K562 (cell line): Measurements from ENCODE around the gene TOMM6. TPM values are rescaled to one million over a fixed set of nuclear protein-coding genes. Genes with fewer than 3 reads are reported as not detected.

Experiments used
- ARHGAP35 ChIP-seq: fragments of 450-650 bp; IDR thresholded peaks from 2 replicates; pipeline ENCODE4 v1.6.1; 2018; ENCODE audit not compliant: partially characterized antibody
- CCAR2 ChIP-seq: fragments of 200-400 bp; formaldehyde crosslinking; IDR thresholded peaks from 2 replicates; pipeline ENCODE4 v1.6.1; 2017; ENCODE audit warnings: mild to moderate bottlenecking, low read depth, low read length
- CREB1 ChIP-seq, 2 experiments: sonication (generic) in 1 of 2; formaldehyde crosslinking in 1 of 2; IDR thresholded peaks; 2 replicates each; pipeline versions ENCODE4 v1.6.1 to v1.8.0; 2012 to 2022; ENCODE audit warnings: inconsistent platforms in 1 of 2, mild to moderate bottlenecking in 1 of 2, missing genetic modification reagents in 1 of 2, moderate library complexity in 1 of 2
- E2F5 ChIP-seq: sonication (generic); formaldehyde crosslinking; IDR thresholded peaks from 2 replicates; pipeline ENCODE4 v1.8.0; 2022; ENCODE audit warnings: mild to moderate bottlenecking, missing genetic modification reagents
- NR2C1 ChIP-seq, 2 experiments: fragments of 450-650 bp; IDR thresholded peaks; 2 replicates each; pipeline ENCODE4 v1.6.1; 2017; ENCODE audit warnings: mild to moderate bottlenecking in 2 of 2, antibody characterized with exemption in 1 of 2, inconsistent platforms in 1 of 2, missing compliant biosample characterization in 1 of 2, missing genetic modification characterization in 1 of 2
- PCBP2 ChIP-seq: fragments of 200-400 bp; formaldehyde crosslinking; IDR thresholded peaks from 2 replicates; pipeline ENCODE4 v1.6.1; 2018; ENCODE audit warnings: low read length, low read depth, mild to moderate bottlenecking, moderate library complexity; ENCODE audit not compliant: poor library complexity, severe bottlenecking
- RBM39 ChIP-seq: fragments of 200-400 bp; formaldehyde crosslinking; optimal IDR thresholded peaks from 2 replicates; pipeline ENCODE3; 2018; ENCODE audit warnings: low read depth, low read length
- ZBTB40 ChIP-seq, 2 experiments: fragments of 450-650 bp in 1 of 2; sonication (generic) in 1 of 2; formaldehyde crosslinking in 1 of 2; IDR thresholded peaks; 2 replicates each; pipeline versions ENCODE4 v1.7.1 to v1.9.0; 2016 to 2022; ENCODE audit warnings: inconsistent platforms in 1 of 2, mild to moderate bottlenecking in 1 of 2, missing genetic modification reagents in 1 of 2
- ZNF354B ChIP-seq: fragments of 250-450 bp; sonication (Bioruptor Pico); IDR thresholded peaks from 2 replicates; pipeline ENCODE4 v1.4.0; 2020
- polyA plus RNA-seq, 8 experiments: library from polyadenylated mRNA; depleted of rRNA in 4 of 8; stranded (reverse) in 5 of 8; unstranded in 3 of 8; fragments of >200 nt; fragmentation: Nextera tagmentation in 2 of 8; fragmentation: Illumina TruSeq in 1 of 8; extraction: Ambion mirVana in 2 of 8; extraction: Trizol in 1 of 8; gene quantifications; 2 replicates each; pipeline versions ENCODE4 v1.2.1 to v1.2.3, GENCODE V29; 2011 to 2014; ENCODE audit warnings: inconsistent platforms in 1 of 8, missing spikeins in 1 of 8
- total RNA-seq, 7 experiments: library from RNA; depleted of rRNA in 6 of 7; stranded (reverse); fragments of >200 nt in 6 of 7; fragmentation: Illumina TruSeq in 2 of 7; extraction: Trizol in 2 of 7; gene quantifications; 2 replicates each; pipeline versions ENCODE4 v1.2.1 to v1.2.3, GENCODE V29; 2011 to 2021; ENCODE audit warnings: low replicate concordance in 1 of 7
- TF ChIP-seq, protein P1 (sequence below): sonication (generic); formaldehyde crosslinking; IDR thresholded peaks from 2 replicates; pipeline ENCODE4 v1.4.0; 2020; ENCODE audit warnings: mild to moderate bottlenecking, missing genetic modification reagents
- TF ChIP-seq, protein P2 (sequence below): sonication (generic); formaldehyde crosslinking; IDR thresholded peaks from 2 replicates; pipeline ENCODE4 v1.8.0; 2022; ENCODE audit warnings: mild to moderate bottlenecking, missing genetic modification reagents, borderline replicate concordance

Gene TOMM6
- total and polyA plus RNA-seq, 9 of the 15 experiments (the other 6 are each of a cell fraction or from before 2014, with no cell fraction given) = 380 to 2,097 (median 1,065) TPM

DNA sequence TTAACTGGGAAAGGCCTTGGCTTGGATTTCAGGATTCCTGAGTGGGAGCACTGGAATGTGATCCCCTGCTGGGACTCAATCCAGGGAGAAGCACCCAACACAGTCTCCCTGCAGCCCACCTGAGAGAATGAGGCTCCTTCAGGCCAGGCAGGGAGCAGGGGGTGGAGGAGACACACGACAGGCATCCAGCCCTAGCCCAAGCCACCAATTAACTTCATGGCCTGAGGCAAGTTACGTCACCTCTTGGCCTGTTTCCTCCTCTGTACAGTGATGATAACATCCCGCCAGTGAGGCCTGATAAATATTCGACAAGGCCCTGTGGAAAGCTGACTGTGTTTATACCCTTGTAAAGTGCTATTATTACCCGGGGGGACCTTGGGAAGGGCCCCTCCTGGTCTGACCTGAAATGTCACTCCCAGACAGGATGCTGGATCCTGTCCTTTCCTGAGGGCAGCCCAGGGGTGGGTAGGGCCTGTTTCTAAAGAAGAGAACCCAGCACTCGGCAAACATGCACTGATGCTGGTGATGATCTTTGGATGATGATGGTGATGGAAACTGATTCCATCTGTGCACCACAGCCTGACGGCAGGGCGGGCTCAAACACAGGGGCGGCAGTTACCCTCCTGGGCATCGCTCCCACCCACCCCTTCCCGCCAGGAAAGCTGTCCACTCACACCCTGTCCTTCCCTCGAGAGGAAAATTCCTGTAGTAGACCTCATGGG is 20.2 kb upstream of the TOMM6 start (continued):
- TF ChIP-seq CREB1 (IDR thresholded peaks at IDR 0.05) (0 out of 2 replicates have a peak, but pooled peaks have one; percentile 27), CREB1 (CRISPR knock-in tag; IDR thresholded peaks at IDR 0.05) (peak; percentile 36; the same call in 1 of the 2 replicates), RBM39 (no peak), ARHGAP35 (no peak), ZBTB40 (IDR thresholded peaks at IDR 0.05) (no peak), ZBTB40 (CRISPR knock-in tag; IDR thresholded peaks at IDR 0.05) (no peak), ZNF354B (CRISPR knock-in tag) (no peak), E2F5 (CRISPR knock-in tag) (no peak), NR2C1 (IDR thresholded peaks at IDR 0.05) (no peak), NR2C1 (tag; IDR thresholded peaks at IDR 0.05) (no peak), PCBP2 (no peak), CCAR2 (no peak)
- TF ChIP-seq, protein P1, sequence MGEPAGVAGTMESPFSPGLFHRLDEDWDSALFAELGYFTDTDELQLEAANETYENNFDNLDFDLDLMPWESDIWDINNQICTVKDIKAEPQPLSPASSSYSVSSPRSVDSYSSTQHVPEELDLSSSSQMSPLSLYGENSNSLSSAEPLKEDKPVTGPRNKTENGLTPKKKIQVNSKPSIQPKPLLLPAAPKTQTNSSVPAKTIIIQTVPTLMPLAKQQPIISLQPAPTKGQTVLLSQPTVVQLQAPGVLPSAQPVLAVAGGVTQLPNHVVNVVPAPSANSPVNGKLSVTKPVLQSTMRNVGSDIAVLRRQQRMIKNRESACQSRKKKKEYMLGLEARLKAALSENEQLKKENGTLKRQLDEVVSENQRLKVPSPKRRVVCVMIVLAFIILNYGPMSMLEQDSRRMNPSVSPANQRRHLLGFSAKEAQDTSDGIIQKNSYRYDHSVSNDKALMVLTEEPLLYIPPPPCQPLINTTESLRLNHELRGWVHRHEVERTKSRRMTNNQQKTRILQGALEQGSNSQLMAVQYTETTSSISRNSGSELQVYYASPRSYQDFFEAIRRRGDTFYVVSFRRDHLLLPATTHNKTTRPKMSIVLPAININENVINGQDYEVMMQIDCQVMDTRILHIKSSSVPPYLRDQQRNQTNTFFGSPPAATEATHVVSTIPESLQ (CRISPR knock-in tag) = no peak
- TF ChIP-seq, protein P2, sequence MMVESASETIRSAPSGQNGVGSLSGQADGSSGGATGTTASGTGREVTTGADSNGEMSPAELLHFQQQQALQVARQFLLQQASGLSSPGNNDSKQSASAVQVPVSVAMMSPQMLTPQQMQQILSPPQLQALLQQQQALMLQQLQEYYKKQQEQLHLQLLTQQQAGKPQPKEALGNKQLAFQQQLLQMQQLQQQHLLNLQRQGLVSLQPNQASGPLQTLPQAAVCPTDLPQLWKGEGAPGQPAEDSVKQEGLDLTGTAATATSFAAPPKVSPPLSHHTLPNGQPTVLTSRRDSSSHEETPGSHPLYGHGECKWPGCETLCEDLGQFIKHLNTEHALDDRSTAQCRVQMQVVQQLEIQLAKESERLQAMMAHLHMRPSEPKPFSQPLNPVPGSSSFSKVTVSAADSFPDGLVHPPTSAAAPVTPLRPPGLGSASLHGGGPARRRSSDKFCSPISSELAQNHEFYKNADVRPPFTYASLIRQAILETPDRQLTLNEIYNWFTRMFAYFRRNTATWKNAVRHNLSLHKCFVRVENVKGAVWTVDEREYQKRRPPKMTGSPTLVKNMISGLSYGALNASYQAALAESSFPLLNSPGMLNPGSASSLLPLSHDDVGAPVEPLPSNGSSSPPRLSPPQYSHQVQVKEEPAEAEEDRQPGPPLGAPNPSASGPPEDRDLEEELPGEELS (CRISPR knock-in tag) = no peak
